Loucy (cell line): ENCODE results near the gene ACOXL.

ENCODE experiments used
- H2AFZ ChIP-seq: fragments of 200-600 bp; sonication (generic); 2 replicates; pipeline ENCODE4 v1.6.0; 2016; ENCODE audit warnings: antibody characterized with exemption, mild to moderate bottlenecking, low read length, moderate library complexity
- H3F3A ChIP-seq: fragments of 200-600 bp; 2 replicates; pipeline ENCODE4 v1.6.0; 2016; ENCODE audit warnings: antibody characterized with exemption, low read depth, mild to moderate bottlenecking
- H3K27me3 ChIP-seq: fragments of 200-600 bp; sonication (generic); 2 replicates; pipeline ENCODE4 v1.6.1; 2014; ENCODE audit warnings: low read length, mild to moderate bottlenecking; ENCODE audit not compliant: insufficient read depth, poor library complexity, severe bottlenecking
- H3K36me3 ChIP-seq: fragments of 200-600 bp; sonication (generic); 2 replicates; pipeline ENCODE4 v1.6.1; 2016; ENCODE audit warnings: low read length; ENCODE audit not compliant: insufficient read depth
- H3K4me1 ChIP-seq: fragments of 200-600 bp; sonication (generic); 2 replicates; pipeline ENCODE4 v1.5.1; 2014; ENCODE audit warnings: low read length, mild to moderate bottlenecking; ENCODE audit not compliant: insufficient read depth, poor library complexity, severe bottlenecking
- H3K4me2 ChIP-seq: fragments of 200-600 bp; sonication (generic); 2 replicates; pipeline ENCODE4 v1.6.0; 2014; ENCODE audit warnings: antibody characterized with exemption, low read length, low read depth, mild to moderate bottlenecking; ENCODE audit not compliant: poor library complexity, severe bottlenecking
- H3K4me3 ChIP-seq: fragments of 200-600 bp; sonication (generic); 2 replicates; pipeline ENCODE4 v1.5.1; 2014; ENCODE audit warnings: low read length, mild to moderate bottlenecking, mixed read lengths; ENCODE audit not compliant: poor library complexity, severe bottlenecking
- H3K79me2 ChIP-seq: fragments of 200-600 bp; sonication (generic); 2 replicates; pipeline ENCODE4 v1.6.1; 2014; ENCODE audit warnings: low read length; ENCODE audit not compliant: insufficient read depth
- H3K9ac ChIP-seq: fragments of 200-600 bp; sonication (generic); 2 replicates; pipeline ENCODE4 v1.6.0; 2014; ENCODE audit warnings: mild to moderate bottlenecking, low read depth, low read length, moderate library complexity; ENCODE audit not compliant: poor library complexity, severe bottlenecking
- H3K9me2 ChIP-seq: fragments of 200-600 bp; sonication (generic); replicated peaks from 2 replicates; pipeline ENCODE4 v1.6.1; 2016; ENCODE audit warnings: low read depth, low read length, mixed read lengths
- H3K9me3 ChIP-seq: fragments of 200-600 bp; sonication (generic); 2 replicates; pipeline ENCODE4 v1.6.1; 2014; ENCODE audit warnings: mild to moderate bottlenecking, antibody characterized with exemption, low read length, low read depth; ENCODE audit not compliant: insufficient read depth
- H4K20me1 ChIP-seq: fragments of 200-600 bp; sonication (generic); 2 replicates; pipeline ENCODE4 v1.6.0; 2014; ENCODE audit warnings: antibody characterized with exemption, low read length, mild to moderate bottlenecking; ENCODE audit not compliant: insufficient read depth, poor library complexity, severe bottlenecking
- EZH2phosphoT487 ChIP-seq: fragments of 200-600 bp; IDR thresholded peaks from 2 replicates; pipeline ENCODE4 v1.6.1; 2018; ENCODE audit warnings: antibody characterized with exemption, mild to moderate bottlenecking, moderate library complexity, borderline replicate concordance
- TF ChIP-seq, protein P1 (sequence below): fragments of 200-600 bp; sonication (generic); conservative IDR thresholded peaks from 2 replicates; pipeline ENCODE4 v1.5.1; 2014; ENCODE audit warnings: mild to moderate bottlenecking, antibody characterized with exemption, low read length

Gene ACOXL

DNA sequence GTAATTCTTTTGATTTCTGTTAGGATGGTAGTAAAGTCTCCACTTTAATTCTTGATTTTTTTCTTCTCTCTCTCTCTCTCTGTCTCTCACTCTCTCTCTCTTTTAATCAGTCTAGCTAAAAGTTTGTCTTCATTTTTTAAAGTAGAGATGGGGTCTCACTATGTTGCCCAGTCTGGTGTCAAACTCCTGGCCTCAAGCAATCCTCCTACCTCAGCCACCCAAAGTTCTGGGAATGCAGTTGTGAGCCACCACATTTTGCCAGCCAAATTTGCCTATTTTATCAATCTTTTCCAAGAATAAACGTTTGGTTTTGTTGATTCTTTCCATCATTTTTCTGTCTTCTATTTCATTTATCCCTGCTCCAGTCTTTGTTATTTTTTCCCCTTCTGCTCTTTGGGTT, 23.9 kb upstream of the ACOXL start:
- Histone ChIP-seq H3F3A (no peaks in the 10 kb centered on the region), H3K4me2 (no peak overlapping the region), H3K79me2 (no peaks in the 10 kb centered on the region), H3K9me3 (no peaks in the 10 kb centered on the region), H3K9ac (no peak overlapping the region), H3K36me3 (no peaks in the 10 kb centered on the region), H3K4me3 (no peak overlapping the region), H3K27me3 (no peaks in the 10 kb centered on the region), H4K20me1 (no peaks in the 10 kb centered on the region), H3K9me2 (no peaks in the 10 kb centered on the region), H3K4me1 (peaks cover 7% of the 10 kb centered on the region), H2AFZ (no peak overlapping the region)
- TF ChIP-seq, protein P1, sequence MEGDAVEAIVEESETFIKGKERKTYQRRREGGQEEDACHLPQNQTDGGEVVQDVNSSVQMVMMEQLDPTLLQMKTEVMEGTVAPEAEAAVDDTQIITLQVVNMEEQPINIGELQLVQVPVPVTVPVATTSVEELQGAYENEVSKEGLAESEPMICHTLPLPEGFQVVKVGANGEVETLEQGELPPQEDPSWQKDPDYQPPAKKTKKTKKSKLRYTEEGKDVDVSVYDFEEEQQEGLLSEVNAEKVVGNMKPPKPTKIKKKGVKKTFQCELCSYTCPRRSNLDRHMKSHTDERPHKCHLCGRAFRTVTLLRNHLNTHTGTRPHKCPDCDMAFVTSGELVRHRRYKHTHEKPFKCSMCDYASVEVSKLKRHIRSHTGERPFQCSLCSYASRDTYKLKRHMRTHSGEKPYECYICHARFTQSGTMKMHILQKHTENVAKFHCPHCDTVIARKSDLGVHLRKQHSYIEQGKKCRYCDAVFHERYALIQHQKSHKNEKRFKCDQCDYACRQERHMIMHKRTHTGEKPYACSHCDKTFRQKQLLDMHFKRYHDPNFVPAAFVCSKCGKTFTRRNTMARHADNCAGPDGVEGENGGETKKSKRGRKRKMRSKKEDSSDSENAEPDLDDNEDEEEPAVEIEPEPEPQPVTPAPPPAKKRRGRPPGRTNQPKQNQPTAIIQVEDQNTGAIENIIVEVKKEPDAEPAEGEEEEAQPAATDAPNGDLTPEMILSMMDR, result no peak
- no peak for TF ChIP-seq EZH2phosphoT487

DNA sequence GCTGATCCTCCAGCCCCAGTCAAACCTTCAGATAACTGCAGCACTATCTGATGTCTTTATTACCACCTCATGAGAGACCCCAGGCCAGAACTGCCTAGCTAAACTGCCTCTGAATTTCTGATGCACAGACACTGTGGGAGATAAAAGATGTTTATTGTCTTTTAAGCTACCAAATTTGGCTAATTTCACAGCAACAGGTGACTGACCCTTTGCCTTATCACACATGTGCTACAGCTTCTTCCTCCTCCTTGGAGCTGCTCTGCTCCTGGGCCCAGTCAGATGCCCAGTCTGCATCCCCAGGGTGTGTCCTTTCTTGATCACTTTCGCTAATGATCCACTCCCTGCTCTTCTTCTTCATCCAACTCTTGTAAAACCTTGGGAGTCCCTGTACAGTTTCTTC, 19.6 kb upstream of the ACOXL start:
- Histone ChIP-seq H3K4me3 (no peak overlapping the region), H3K9me3 (no peaks in the 10 kb centered on the region), H3K4me1 (peaks cover 21% of the 10 kb centered on the region), H3K4me2 (no peak overlapping the region), H2AFZ (no peak overlapping the region), H3F3A (no peaks in the 10 kb centered on the region), H3K27me3 (no peaks in the 10 kb centered on the region), H3K9me2 (no peaks in the 10 kb centered on the region), H3K36me3 (no peaks in the 10 kb centered on the region), H3K79me2 (no peaks in the 10 kb centered on the region), H4K20me1 (no peaks in the 10 kb centered on the region), H3K9ac (no peak overlapping the region)
- TF ChIP-seq EZH2phosphoT487, result no peak
- TF ChIP-seq, protein P1, result no peak

DNA sequence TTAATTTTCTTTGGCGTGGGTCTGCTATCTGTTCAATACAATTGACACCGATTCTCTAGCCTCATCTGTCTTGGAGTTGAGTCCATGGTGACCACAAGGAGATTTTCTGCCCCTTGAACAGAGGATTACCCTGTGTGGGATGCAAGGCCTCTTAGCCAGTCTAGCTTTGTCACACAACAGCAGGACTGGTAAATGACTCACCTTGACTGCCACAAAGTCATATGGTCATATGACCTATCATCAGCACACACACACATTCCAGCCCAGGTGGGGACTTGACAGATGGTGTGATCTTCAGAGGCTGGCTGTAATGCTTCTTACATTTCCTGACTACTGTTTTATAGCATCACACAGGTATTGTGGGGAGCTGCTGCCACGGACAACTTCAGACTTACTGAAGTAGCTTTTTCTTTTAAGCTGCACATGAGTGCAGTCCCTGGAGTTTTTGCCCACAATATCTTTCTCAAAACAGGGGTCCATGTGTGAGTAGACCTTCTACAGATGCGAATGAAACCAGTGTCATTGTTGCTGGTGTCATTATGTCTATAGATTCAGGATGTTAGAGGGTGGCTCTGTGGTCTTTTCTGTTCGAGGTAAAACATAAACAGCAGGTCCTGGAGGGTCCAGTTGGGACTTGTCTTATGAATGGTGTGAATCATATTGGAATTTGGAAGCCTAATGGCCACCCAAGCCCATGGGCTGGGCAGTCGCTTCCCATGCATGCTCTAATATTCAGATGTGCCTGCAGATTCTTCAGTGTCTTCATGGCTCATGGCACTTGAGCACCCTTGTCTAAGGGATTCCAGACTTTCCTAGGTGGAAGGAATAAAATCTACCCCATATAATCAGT, 18.6 kb upstream of the ACOXL start:
- no peaks in the 10 kb centered on the region for H3K27me3 ChIP-seq

More for the DNA sequence above, 18.6 kb upstream of the ACOXL start:
- Histone ChIP-seq H3K9ac (no peak overlapping the region), H3K9me3 (no peaks in the 10 kb centered on the region), H3K36me3 (no peaks in the 10 kb centered on the region), H2AFZ (no peak overlapping the region), H3F3A (no peaks in the 10 kb centered on the region), H3K4me2 (peak overlapping the region; percentile 12), H4K20me1 (no peaks in the 10 kb centered on the region), H3K4me1 (peaks cover 21% of the 10 kb centered on the region), H3K9me2 (no peaks in the 10 kb centered on the region), H3K4me3 (no peak overlapping the region), H3K79me2 (no peaks in the 10 kb centered on the region)
- TF ChIP-seq EZH2phosphoT487, result no peak
- TF ChIP-seq, protein P1, result no peak
